Nephron (organoid): ENCODE data around the gene RNF123.

ENCODE experiments used
- H3K27ac Mint-ChIP-seq, 3 experiments: 2 replicates each; pipeline ENCODE4 v1.8.0; 2020; ENCODE audit warnings: mixed read lengths in 3 of 3, mild to moderate bottlenecking in 2 of 3, moderate library complexity in 1 of 3
- H3K27me3 Mint-ChIP-seq: 2 replicates; pipeline ENCODE4 v1.8.0; 2021; ENCODE audit warnings: low read depth, mild to moderate bottlenecking, moderate library complexity, mixed read lengths
- H3K36me3 Mint-ChIP-seq: 2 replicates; pipeline ENCODE4 v1.8.0; 2020; ENCODE audit warnings: low read depth, mixed read lengths
- H3K4me1 Mint-ChIP-seq: 2 replicates; pipeline ENCODE4 v1.8.0; 2020; ENCODE audit warnings: mixed read lengths
- H3K4me3 Mint-ChIP-seq, 3 experiments: 2 replicates each; pipeline ENCODE4 v1.8.0; 2020; ENCODE audit warnings: mild to moderate bottlenecking in 3 of 3, mixed read lengths in 3 of 3, moderate library complexity in 2 of 3
- H3K9me3 Mint-ChIP-seq: 2 replicates; pipeline ENCODE4 v1.8.0; 2020; ENCODE audit warnings: mixed read lengths
- CTCF ChIP-seq, 3 experiments: fragments of 200-600 bp; sonication (generic); IDR thresholded peaks; one replicate each; pipeline ENCODE4 v1.5.0; 2021; ENCODE audit warnings: antibody characterized with exemption in 3 of 3; ENCODE audit not compliant: unreplicated experiment in 3 of 3

Gene RNF123

GRCh38 chr3:49652218-49652902 lies 37.0 kb upstream of the RNF123 start:
- TF ChIP-seq CTCF (IDR thresholded peaks at IDR 0.05; ENCODE audit: unreplicated experiment in 3 of 3), result no peak
- no peaks in the 10 kb centered on the region for H3K36me3 Mint-ChIP-seq
- H3K4me1 Mint-ChIP-seq, result peaks cover 26% of the 10 kb centered on the region
- H3K27me3 Mint-ChIP-seq, result no peaks in the 10 kb centered on the region
- H3K27ac Mint-ChIP-seq, result no peak overlapping the region
- H3K9me3 Mint-ChIP-seq, result no peaks in the 10 kb centered on the region
- no peak overlapping the region for H3K4me3 Mint-ChIP-seq

- no peak overlapping the region for H3K4me3 Mint-ChIP-seq
- peak overlapping the region in 2 of 3 experiments; percentile 29 to 50 for H3K27ac Mint-ChIP-seq
- H3K27me3 Mint-ChIP-seq, result no peaks in the 10 kb centered on the region
- peaks cover 26% of the 10 kb centered on the region for H3K4me1 Mint-ChIP-seq
- no peaks in the 10 kb centered on the region for H3K36me3 Mint-ChIP-seq
- TF ChIP-seq CTCF (IDR thresholded peaks at IDR 0.05; ENCODE audit: unreplicated experiment in 3 of 3), result no peak
- no peaks in the 10 kb centered on the region for H3K9me3 Mint-ChIP-seq
Measured at GRCh38 chr3:49652903-49653415, 36.4 kb upstream of the RNF123 start.

GRCh38 chr3:49653621-49654020 lies 35.7 kb upstream of the RNF123 start:
- peaks cover 29% of the 10 kb centered on the region for H3K4me1 Mint-ChIP-seq
- no peak for TF ChIP-seq CTCF (IDR thresholded peaks at IDR 0.05; ENCODE audit: unreplicated experiment in 3 of 3)
- H3K27ac Mint-ChIP-seq, result peak overlapping the region; percentile 29 to 70 (median 58)
- no peaks in the 10 kb centered on the region for H3K9me3 Mint-ChIP-seq
- H3K36me3 Mint-ChIP-seq, result no peaks in the 10 kb centered on the region
- H3K27me3 Mint-ChIP-seq, result no peaks in the 10 kb centered on the region
- H3K4me3 Mint-ChIP-seq, result no peak overlapping the region

- no peaks in the 10 kb centered on the region for H3K9me3 Mint-ChIP-seq
- no peak for TF ChIP-seq CTCF (IDR thresholded peaks at IDR 0.05; ENCODE audit: unreplicated experiment in 3 of 3)
- peak overlapping the region in 1 of 3 experiments; percentile 58 for H3K27ac Mint-ChIP-seq
- H3K4me1 Mint-ChIP-seq, result peaks cover 33% of the 10 kb centered on the region
- H3K27me3 Mint-ChIP-seq, result no peaks in the 10 kb centered on the region
- no peaks in the 10 kb centered on the region for H3K36me3 Mint-ChIP-seq
- no peak overlapping the region for H3K4me3 Mint-ChIP-seq
Measured at GRCh38 chr3:49654176-49654825, 35.1 kb upstream of the RNF123 start.

GRCh38 chr3:49654955-49655556 lies 34.3 kb upstream of the RNF123 start:
- H3K27ac Mint-ChIP-seq, result no peak overlapping the region
- no peaks in the 10 kb centered on the region for H3K27me3 Mint-ChIP-seq
- no peaks in the 10 kb centered on the region for H3K9me3 Mint-ChIP-seq
- H3K36me3 Mint-ChIP-seq, result no peaks in the 10 kb centered on the region
- H3K4me3 Mint-ChIP-seq, result no peak overlapping the region
- H3K4me1 Mint-ChIP-seq, result peaks cover 32% of the 10 kb centered on the region
- TF ChIP-seq CTCF (IDR thresholded peaks at IDR 0.05; ENCODE audit: unreplicated experiment in 3 of 3), result no peak
